Adipocyte (in vitro differentiated cells): ENCODE results near the gene TRMT5.

Experiments
- DNase-seq: peaks from one replicate; pipeline ENCODE4 v3.0.0-alpha.2; 2015; ENCODE audit warnings: low read depth
- H3K27me3 ChIP-seq: replicated peaks from 2 replicates; pipeline ENCODE4 v1.7.0; 2013; ENCODE audit warnings: mild to moderate bottlenecking, low read length, moderate library complexity; ENCODE audit not compliant: control insufficient read depth, insufficient read depth
- H3K36me3 ChIP-seq: 2 replicates; pipeline ENCODE4 v1.7.0; 2013; ENCODE audit warnings: low read length, mild to moderate bottlenecking, moderate library complexity; ENCODE audit not compliant: control insufficient read depth, insufficient read depth, severe bottlenecking
- H3K4me1 ChIP-seq: 2 replicates; pipeline ENCODE4 v1.7.0; 2013; ENCODE audit warnings: mild to moderate bottlenecking, low read length, moderate library complexity; ENCODE audit not compliant: control insufficient read depth, insufficient read depth
- H3K4me3 ChIP-seq: 2 replicates; pipeline ENCODE4 v1.7.0; 2013; ENCODE audit warnings: mild to moderate bottlenecking, low read length, moderate library complexity
- H3K9ac ChIP-seq: 2 replicates; pipeline ENCODE4 v1.7.0; 2013; ENCODE audit warnings: mild to moderate bottlenecking, low read length, moderate library complexity
- H3K9me3 ChIP-seq: 2 replicates; pipeline ENCODE4 v1.7.0; 2013; ENCODE audit warnings: mild to moderate bottlenecking, low read length, moderate library complexity; ENCODE audit not compliant: control insufficient read depth

Gene TRMT5

GRCh38 chr14:60981633-60982455 lies 965 bp upstream of the TRMT5 start:
- no peaks in the 10 kb centered on the region for H3K27me3 ChIP-seq
- no peaks in the 10 kb centered on the region for H3K9me3 ChIP-seq
- DNase-seq = peak; percentile 77
- peaks cover 32% of the 10 kb centered on the region for H3K4me1 ChIP-seq
- H3K4me3 ChIP-seq = peak overlapping the region; percentile 93
- peak overlapping the region; percentile 94 for H3K9ac ChIP-seq
- H3K36me3 ChIP-seq = peaks cover 37% of the 10 kb centered on the region

- no peak overlapping the region for H3K4me3 ChIP-seq
- no peak overlapping the region for H3K9ac ChIP-seq
- peaks cover 46% of the 10 kb centered on the region for H3K36me3 ChIP-seq
- no peaks in the 10 kb centered on the region for H3K9me3 ChIP-seq
- H3K27me3 ChIP-seq = no peaks in the 10 kb centered on the region
- no peak for DNase-seq
- peaks cover 28% of the 10 kb centered on the region for H3K4me1 ChIP-seq
Observed at GRCh38 chr14:60977847-60978246, 3.0 kb downstream of the TRMT5 start.

- DNase-seq = no peak
- H3K36me3 ChIP-seq = peaks cover 46% of the 10 kb centered on the region
- H3K4me1 ChIP-seq = peaks cover 21% of the 10 kb centered on the region
- no peak overlapping the region for H3K4me3 ChIP-seq
- H3K9me3 ChIP-seq = no peaks in the 10 kb centered on the region
- H3K27me3 ChIP-seq = no peaks in the 10 kb centered on the region
- H3K9ac ChIP-seq = no peak overlapping the region
Observed at GRCh38 chr14:60975551-60975950, 5.3 kb downstream of the TRMT5 start.

DNA sequence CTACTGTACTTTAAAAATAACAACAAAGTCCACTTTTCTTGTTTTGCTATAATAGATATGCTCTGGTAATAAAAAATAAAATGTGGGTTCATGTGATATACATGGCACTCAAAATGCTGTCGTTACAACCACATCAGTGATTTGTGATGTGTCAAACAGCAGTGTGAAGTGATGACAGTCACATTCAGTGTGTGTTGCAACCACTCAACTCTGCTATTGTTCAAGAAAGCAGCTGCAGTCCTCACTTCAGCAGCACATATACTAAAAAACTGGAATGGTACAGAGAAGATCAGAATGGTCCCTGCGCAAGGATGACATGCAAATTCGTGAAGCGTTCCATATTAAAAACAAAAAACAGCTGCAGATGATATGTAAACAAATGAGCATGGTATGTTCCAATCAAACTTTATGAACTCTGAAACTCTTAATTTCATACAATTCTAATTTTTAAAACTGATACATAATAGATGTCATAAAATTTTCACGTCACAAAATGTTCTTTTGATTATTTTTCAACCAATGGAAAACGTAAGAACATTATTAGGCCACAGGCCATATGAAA lies 6.7 kb downstream of the TRMT5 start:
- no peak overlapping the region for H3K4me3 ChIP-seq
- DNase-seq = no peak
- H3K36me3 ChIP-seq = peaks cover 44% of the 10 kb centered on the region
- H3K27me3 ChIP-seq = no peaks in the 10 kb centered on the region
- H3K4me1 ChIP-seq = peaks cover 11% of the 10 kb centered on the region
- no peak overlapping the region for H3K9ac ChIP-seq
- H3K9me3 ChIP-seq = no peaks in the 10 kb centered on the region

GRCh38 chr14:60973070-60973469 lies 7.8 kb downstream of the TRMT5 start:
- DNase-seq = no peak
- Histone ChIP-seq H3K36me3 (peaks cover 36% of the 10 kb centered on the region), H3K4me3 (no peak overlapping the region), H3K4me1 (peaks cover 4% of the 10 kb centered on the region), H3K27me3 (no peaks in the 10 kb centered on the region), H3K9ac (no peak overlapping the region), H3K9me3 (no peaks in the 10 kb centered on the region)

DNA sequence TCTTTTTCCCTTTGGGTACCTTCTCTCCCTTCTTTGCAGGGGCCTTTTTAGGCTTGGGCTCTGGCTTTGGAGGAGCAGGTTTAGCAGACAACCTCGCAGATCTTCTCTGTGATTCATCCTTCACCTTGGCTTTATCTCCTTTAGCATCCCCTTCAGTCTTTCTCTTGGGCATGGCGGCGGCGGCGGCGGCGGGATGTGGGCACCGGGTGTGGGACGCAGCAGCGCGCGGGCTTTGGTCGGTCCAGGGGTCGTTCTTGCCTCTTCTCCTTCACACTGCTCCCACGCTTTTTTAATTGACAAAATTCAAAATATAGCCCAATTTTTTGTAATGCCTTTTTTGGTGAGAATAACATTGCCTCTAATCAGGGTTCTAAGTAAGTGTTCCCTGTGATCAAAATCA lies 8.6 kb downstream of the TRMT5 start:
- Histone ChIP-seq H3K27me3 (no peaks in the 10 kb centered on the region), H3K9me3 (no peaks in the 10 kb centered on the region), H3K4me3 (no peak overlapping the region), H3K36me3 (peaks cover 36% of the 10 kb centered on the region), H3K4me1 (no peaks in the 10 kb centered on the region), H3K9ac (no peak overlapping the region)
- DNase-seq = no peak

- Histone ChIP-seq H3K4me1 (no peaks in the 10 kb centered on the region), H3K9ac (no peak overlapping the region), H3K27me3 (no peaks in the 10 kb centered on the region), H3K9me3 (no peaks in the 10 kb centered on the region), H3K4me3 (no peak overlapping the region), H3K36me3 (peaks cover 33% of the 10 kb centered on the region)
- DNase-seq = no peak
Observed at GRCh38 chr14:60971271-60971670, 9.6 kb downstream of the TRMT5 start.

DNA sequence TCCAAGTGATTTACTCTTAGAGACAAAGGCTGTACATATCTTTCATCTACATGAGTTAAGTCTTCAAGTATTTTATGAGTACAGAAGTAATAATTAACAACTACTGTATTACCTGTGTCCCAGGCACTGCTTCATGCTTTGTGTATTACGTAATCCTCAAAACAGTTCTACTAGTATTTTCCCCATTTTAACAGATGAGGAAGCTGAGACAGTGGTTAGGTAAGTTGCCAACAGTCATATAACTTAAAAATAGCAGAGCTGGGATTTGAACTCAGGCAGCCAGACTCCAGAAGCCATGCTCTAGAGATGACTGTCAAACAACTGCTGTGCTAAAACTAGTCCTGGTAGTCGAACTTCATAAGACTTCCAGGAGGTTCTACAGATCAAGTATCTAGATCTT lies 10.7 kb downstream of the TRMT5 start:
- no peak for DNase-seq
- H3K9ac ChIP-seq = no peak overlapping the region
- H3K36me3 ChIP-seq = peaks cover 22% of the 10 kb centered on the region
- no peaks in the 10 kb centered on the region for H3K9me3 ChIP-seq
- H3K4me3 ChIP-seq = no peak overlapping the region
- peaks cover 7% of the 10 kb centered on the region for H3K4me1 ChIP-seq
- H3K27me3 ChIP-seq = no peaks in the 10 kb centered on the region

DNA sequence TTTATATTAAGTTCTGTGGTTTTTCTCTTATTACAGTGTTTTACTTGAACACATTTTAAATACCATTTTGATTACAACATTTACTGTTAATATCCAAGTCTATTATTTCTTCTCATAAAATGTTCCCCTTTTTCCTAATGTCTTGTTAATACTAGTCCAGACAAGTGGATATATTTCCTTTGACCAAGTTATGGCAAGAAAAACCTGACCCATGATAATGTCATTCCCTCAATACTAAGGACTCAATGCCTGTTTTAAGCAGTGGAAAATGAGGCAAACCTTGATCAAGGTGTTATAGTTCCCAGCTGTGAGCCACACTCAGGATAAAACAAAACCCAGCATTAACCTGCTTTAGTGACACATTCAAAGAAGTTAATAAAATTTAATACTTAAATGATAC lies 12.2 kb downstream of the TRMT5 start:
- H3K36me3 ChIP-seq = peaks cover 7% of the 10 kb centered on the region
- no peak for DNase-seq

GRCh38 chr14:60968099-60968498 lies 12.8 kb downstream of the TRMT5 start:
- peaks cover 7% of the 10 kb centered on the region for H3K4me1 ChIP-seq
- DNase-seq = peak; percentile 37
- H3K27me3 ChIP-seq = no peaks in the 10 kb centered on the region
- no peak overlapping the region for H3K9ac ChIP-seq
- H3K9me3 ChIP-seq = no peaks in the 10 kb centered on the region
- no peak overlapping the region for H3K4me3 ChIP-seq
- peaks cover 2% of the 10 kb centered on the region for H3K36me3 ChIP-seq

More for the DNA sequence above, 12.2 kb downstream of the TRMT5 start:
- H3K27me3 ChIP-seq = no peaks in the 10 kb centered on the region
- no peak overlapping the region for H3K4me3 ChIP-seq
- H3K9me3 ChIP-seq = no peaks in the 10 kb centered on the region
- peaks cover 7% of the 10 kb centered on the region for H3K4me1 ChIP-seq
- no peak overlapping the region for H3K9ac ChIP-seq

DNA sequence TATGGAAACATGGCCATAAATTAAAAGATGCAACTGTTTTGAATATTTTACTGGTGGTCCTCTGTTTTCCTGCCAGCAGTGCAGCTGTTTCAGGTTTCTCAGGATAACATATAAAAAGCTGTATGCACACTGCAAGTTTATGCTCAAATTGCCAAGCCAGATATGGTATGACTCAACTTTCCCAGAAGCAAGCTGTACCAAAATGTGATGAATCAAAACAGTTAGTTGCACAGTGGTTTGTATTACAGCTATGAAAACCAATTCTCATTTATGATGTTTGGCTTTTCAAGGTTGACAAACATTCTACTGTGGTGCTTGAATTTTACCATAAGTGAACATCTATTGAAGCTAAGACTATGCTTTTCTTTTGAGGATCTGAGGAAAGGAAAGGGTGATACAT lies 15.5 kb downstream of the TRMT5 start:
- H3K9ac ChIP-seq = no peak overlapping the region
- peak; percentile 81 for DNase-seq
- H3K9me3 ChIP-seq = no peaks in the 10 kb centered on the region
- no peaks in the 10 kb centered on the region for H3K27me3 ChIP-seq
- H3K36me3 ChIP-seq = no peaks in the 10 kb centered on the region
- H3K4me3 ChIP-seq = no peak overlapping the region
- H3K4me1 ChIP-seq = peaks cover 7% of the 10 kb centered on the region
